Measurements from ENCODE around the gene EXOC8.

DNA sequence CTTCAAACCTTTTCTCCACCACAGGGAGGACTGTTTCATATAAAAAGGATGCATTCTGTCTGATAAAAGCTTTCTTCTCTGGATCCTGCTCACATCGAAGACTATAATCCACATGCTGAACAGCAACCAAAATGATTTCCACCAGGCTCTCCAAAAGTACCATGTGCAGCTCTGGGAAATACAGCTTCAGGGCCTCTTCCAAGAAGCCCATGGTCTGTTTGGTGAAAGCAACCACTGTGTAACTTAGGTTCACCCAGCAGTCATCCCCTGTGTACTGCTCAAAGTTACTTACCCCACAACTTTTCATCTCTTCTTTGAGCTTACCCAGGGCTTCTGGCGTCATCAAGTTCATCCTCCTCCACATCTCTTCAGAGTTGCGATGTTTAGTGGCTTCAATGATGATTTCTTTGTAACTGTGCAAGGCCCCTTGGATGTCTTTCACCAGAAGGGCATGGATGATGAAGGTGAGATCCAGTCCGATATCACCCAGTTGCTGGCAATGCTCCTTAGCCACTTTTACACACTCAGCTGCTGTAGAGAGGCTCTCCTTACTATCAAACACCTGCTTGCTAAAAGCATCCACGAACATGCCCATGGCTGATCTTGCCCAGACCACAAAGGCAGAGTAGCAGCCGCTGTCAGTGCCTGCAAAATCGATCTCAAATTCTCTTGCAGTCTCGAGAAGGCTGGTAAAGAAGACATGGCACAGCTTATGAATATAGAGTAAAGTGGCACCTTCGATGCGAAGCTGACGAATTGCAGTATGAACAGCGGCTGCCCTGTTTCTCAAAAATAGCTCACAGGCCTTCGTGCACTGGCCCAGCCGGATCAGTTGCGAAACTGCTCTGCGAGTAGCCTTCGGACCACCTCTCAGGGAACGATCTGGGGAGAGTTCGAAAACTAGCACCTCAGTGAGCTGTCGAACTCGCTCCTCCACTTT lies 1.7 kb downstream of the EXOC8 start:
- TF ChIP-seq RAD51 (IDR thresholded peaks at IDR 0.05; ENCODE audit: borderline replicate concordance) (no peak), ARNTL (CRISPR knock-in tag; IDR thresholded peaks at IDR 0.05) (no peak), ZNF549 (CRISPR knock-in tag; IDR thresholded peaks at IDR 0.05) (no peak), IRX3 (CRISPR knock-in tag; IDR thresholded peaks at IDR 0.05; ENCODE audit: borderline replicate concordance, low read depth) (no peak), MAFF (IDR thresholded peaks at IDR 0.05; ENCODE audit: low read depth, low read length) (no peak), KAT8 (CRISPR knock-in tag; IDR thresholded peaks at IDR 0.05) (no peak), ATF1 (CRISPR knock-in tag; IDR thresholded peaks at IDR 0.05) (no peak)
- TF ChIP-seq, protein P1, sequence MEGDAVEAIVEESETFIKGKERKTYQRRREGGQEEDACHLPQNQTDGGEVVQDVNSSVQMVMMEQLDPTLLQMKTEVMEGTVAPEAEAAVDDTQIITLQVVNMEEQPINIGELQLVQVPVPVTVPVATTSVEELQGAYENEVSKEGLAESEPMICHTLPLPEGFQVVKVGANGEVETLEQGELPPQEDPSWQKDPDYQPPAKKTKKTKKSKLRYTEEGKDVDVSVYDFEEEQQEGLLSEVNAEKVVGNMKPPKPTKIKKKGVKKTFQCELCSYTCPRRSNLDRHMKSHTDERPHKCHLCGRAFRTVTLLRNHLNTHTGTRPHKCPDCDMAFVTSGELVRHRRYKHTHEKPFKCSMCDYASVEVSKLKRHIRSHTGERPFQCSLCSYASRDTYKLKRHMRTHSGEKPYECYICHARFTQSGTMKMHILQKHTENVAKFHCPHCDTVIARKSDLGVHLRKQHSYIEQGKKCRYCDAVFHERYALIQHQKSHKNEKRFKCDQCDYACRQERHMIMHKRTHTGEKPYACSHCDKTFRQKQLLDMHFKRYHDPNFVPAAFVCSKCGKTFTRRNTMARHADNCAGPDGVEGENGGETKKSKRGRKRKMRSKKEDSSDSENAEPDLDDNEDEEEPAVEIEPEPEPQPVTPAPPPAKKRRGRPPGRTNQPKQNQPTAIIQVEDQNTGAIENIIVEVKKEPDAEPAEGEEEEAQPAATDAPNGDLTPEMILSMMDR (CRISPR knock-in tag; IDR thresholded peaks at IDR 0.05) = no peak
- TF ChIP-seq, protein P2, sequence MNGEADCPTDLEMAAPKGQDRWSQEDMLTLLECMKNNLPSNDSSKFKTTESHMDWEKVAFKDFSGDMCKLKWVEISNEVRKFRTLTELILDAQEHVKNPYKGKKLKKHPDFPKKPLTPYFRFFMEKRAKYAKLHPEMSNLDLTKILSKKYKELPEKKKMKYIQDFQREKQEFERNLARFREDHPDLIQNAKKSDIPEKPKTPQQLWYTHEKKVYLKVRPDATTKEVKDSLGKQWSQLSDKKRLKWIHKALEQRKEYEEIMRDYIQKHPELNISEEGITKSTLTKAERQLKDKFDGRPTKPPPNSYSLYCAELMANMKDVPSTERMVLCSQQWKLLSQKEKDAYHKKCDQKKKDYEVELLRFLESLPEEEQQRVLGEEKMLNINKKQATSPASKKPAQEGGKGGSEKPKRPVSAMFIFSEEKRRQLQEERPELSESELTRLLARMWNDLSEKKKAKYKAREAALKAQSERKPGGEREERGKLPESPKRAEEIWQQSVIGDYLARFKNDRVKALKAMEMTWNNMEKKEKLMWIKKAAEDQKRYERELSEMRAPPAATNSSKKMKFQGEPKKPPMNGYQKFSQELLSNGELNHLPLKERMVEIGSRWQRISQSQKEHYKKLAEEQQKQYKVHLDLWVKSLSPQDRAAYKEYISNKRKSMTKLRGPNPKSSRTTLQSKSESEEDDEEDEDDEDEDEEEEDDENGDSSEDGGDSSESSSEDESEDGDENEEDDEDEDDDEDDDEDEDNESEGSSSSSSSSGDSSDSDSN (CRISPR knock-in tag; IDR thresholded peaks at IDR 0.05) = no peak
- TF ChIP-seq, protein P3, sequence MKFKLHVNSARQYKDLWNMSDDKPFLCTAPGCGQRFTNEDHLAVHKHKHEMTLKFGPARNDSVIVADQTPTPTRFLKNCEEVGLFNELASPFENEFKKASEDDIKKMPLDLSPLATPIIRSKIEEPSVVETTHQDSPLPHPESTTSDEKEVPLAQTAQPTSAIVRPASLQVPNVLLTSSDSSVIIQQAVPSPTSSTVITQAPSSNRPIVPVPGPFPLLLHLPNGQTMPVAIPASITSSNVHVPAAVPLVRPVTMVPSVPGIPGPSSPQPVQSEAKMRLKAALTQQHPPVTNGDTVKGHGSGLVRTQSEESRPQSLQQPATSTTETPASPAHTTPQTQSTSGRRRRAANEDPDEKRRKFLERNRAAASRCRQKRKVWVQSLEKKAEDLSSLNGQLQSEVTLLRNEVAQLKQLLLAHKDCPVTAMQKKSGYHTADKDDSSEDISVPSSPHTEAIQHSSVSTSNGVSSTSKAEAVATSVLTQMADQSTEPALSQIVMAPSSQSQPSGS (CRISPR knock-in tag; IDR thresholded peaks at IDR 0.05) = no peak

Measured in HepG2 (cell line).